Sigmoid colon (tissue), 7 donors: ENCODE results near the gene ORC4. TPM values are rescaled to one million over a fixed set of nuclear protein-coding genes. Genes with fewer than 3 reads are reported as not detected.
"Not testable (repeated sequence)": the region's sequence is repeated elsewhere in the genome, so short reads cannot be mapped to it uniquely, and the experiment has no call there.

Source experiments
- DNase-seq: peaks from one replicate; pipeline ENCODE4 v3.0.0-alpha.2; 2019
- H3K27ac ChIP-seq, 4 donors: fragments of 200-600 bp; sonication (generic); one replicate each; pipeline ENCODE4 v1.5.1; 2016 to 2019; ENCODE audit warnings: mild to moderate bottlenecking in 1 of 4
- H3K27me3 ChIP-seq, 3 donors: fragments of 200-600 bp; sonication (generic); one replicate each; pipeline ENCODE4 v1.5.1; 2019; ENCODE audit warnings: mild to moderate bottlenecking in 1 of 3
- H3K36me3 ChIP-seq, 4 donors: fragments of 200-600 bp; sonication (generic); one replicate each; pipeline ENCODE4 v1.5.1; 2016 to 2019
- H3K4me1 ChIP-seq, 4 donors: fragments of 200-600 bp; sonication (generic); one replicate each; pipeline ENCODE4 v1.5.1; 2017 to 2019
- H3K4me3 ChIP-seq, 4 donors: fragments of 200-600 bp; sonication (generic); one replicate each; pipeline ENCODE4 v1.5.1; 2017 to 2019; ENCODE audit warnings: mild to moderate bottlenecking in 2 of 4, moderate library complexity in 1 of 4
- H3K9me3 ChIP-seq, 4 donors: fragments of 200-600 bp in 3 of 4; sonication (generic) in 3 of 4; one replicate each; pipeline versions ENCODE4 v1.5.1 to v1.6.1; 2013 to 2019
- CTCF ChIP-seq, 4 experiments: fragments of 450-650 bp in 3 of 4; fragments of 200-600 bp in 1 of 4; IDR thresholded peaks; one replicate each; pipeline ENCODE4 v1.5.1; 2016 to 2019; ENCODE audit warnings: antibody characterized with exemption in 4 of 4, mild to moderate bottlenecking in 3 of 4, moderate library complexity in 2 of 4
- EP300 ChIP-seq, 4 donors: sonication (generic); formaldehyde crosslinking; IDR thresholded peaks; one replicate each; pipeline ENCODE4 v1.6.1; 2017; ENCODE audit warnings: antibody characterized with exemption in 4 of 4
- POLR2A ChIP-seq, 2 donors: fragments of 450-650 bp; IDR thresholded peaks; one replicate each; pipeline ENCODE4 v1.6.1; 2016; ENCODE audit warnings: antibody characterized with exemption in 2 of 2, mild to moderate bottlenecking in 2 of 2, moderate library complexity in 2 of 2
- POLR2AphosphoS5 ChIP-seq, 4 donors: sonication (generic); formaldehyde crosslinking; IDR thresholded peaks; one replicate each; pipeline ENCODE4 v1.6.1; 2017; ENCODE audit warnings: antibody characterized with exemption in 4 of 4
- WGBS, 2 donors: extraction: QIAGEN DNeasy Blood & Tissue Kit; methylation state at CpG; one replicate each; pipeline ENCODE4 v1.1.7; 2013; 5-methylcytosine and 5-hydroxymethylcytosine counted together
- intact Hi-C: fragments of 100-400 bp; cut with DNase I; formaldehyde crosslinking; loops from one replicate; pipeline ENCODE4 v1.15.1; 2023
- polyA plus RNA-seq, 3 donors: library from polyadenylated mRNA; stranded (reverse); fragments of 200-250 nt; gene quantifications; one replicate each; pipeline ENCODE4 v1.2.3, GENCODE V29; 2013
- total RNA-seq, 4 donors: library from RNA; depleted of rRNA; stranded (reverse); fragments of >200 nt; gene quantifications; one replicate each; pipeline ENCODE4 v1.1.0, GENCODE V29; 2016
- donor health status: healthy with polysubstance abuse.
- donor health status: Bipolar disorder and iron deficiency.
- donor health status: healthy.

Gene ORC4
- total and polyA plus RNA-seq, 7 donors: 14.4 to 89.5 (median 61.8) TPM

- Histone ChIP-seq H3K4me3 (peak overlapping the region; percentile 84 to 88 (median 86)), H3K27me3 (no peaks in the 10 kb centered on the region), H3K4me1 (peaks cover 0 to 69% (median 48%) of the 10 kb centered on the region in 4 donors), H3K9me3 (no peaks in the 10 kb centered on the region), H3K27ac (peak overlapping the region; percentile 97 to 98 (median 98)), H3K36me3 (peaks cover 0 to 5% (median 0%) of the 10 kb centered on the region in 4 donors)
- WGBS, 2 donors: 40 to 41% methylated on average over 1 of the region's 1 CpG
- DNase-seq: no peak
- intact Hi-C loops: loop anchor here (10.0 kb wide), 1 partner anchor 622 kb away; the partner anchor contains the start of gene EPC2
- TF ChIP-seq CTCF (IDR thresholded peaks at IDR 0.05): no peak
- TF ChIP-seq POLR2A (IDR thresholded peaks at IDR 0.05): no peak
Measured at GRCh38 chr2:148022351-148022750, 1.8 kb upstream of the ORC4 start.

GRCh38 chr2:148021886-148022285 lies 1.3 kb upstream of the ORC4 start:
- intact Hi-C loops: loop anchor here (10.0 kb wide), 1 partner anchor 623 kb away; the partner anchor contains the start of gene EPC2
- WGBS, 2 donors: 3 to 7% methylated on average over 3 of the region's 3 CpGs
- H3K27me3 ChIP-seq: no peaks in the 10 kb centered on the region
- DNase-seq: no peak
- peak overlapping the region; percentile 97 to 98 (median 98) for H3K27ac ChIP-seq
- peaks cover 0 to 5% (median 0%) of the 10 kb centered on the region in 4 donors for H3K36me3 ChIP-seq
- peak overlapping the region; percentile 84 to 88 (median 86) for H3K4me3 ChIP-seq
- no peaks in the 10 kb centered on the region for H3K9me3 ChIP-seq
- TF ChIP-seq POLR2A (IDR thresholded peaks at IDR 0.05): no peak
- no peak for TF ChIP-seq EP300 (IDR thresholded peaks at IDR 0.05)
- no peak for TF ChIP-seq POLR2AphosphoS5 (IDR thresholded peaks at IDR 0.05)
- no peak for TF ChIP-seq CTCF (IDR thresholded peaks at IDR 0.05)
- H3K4me1 ChIP-seq: peaks cover 0 to 64% (median 48%) of the 10 kb centered on the region in 4 donors

- peak; percentile 72 for DNase-seq
- peaks cover 0 to 58% (median 45%) of the 10 kb centered on the region in 4 donors for H3K4me1 ChIP-seq
- intact Hi-C loops: loop anchor here (10.0 kb wide), 1 partner anchor 624 kb away; the partner anchor contains the start of gene EPC2
Measured at GRCh38 chr2:148021059-148021861, 723 bp upstream of the ORC4 start, which contains the start of gene MBD5. TSS of gene MBD5 (plus strand) at chr2:148021091.

GRCh38 chr2:148014616-148015015 lies 5.9 kb downstream of the ORC4 start:
- Histone ChIP-seq H3K4me3 (no peak overlapping the region), H3K27ac (no peak overlapping the region), H3K36me3 (no peaks in the 10 kb centered on the region), H3K9me3 (no peaks in the 10 kb centered on the region), H3K27me3 (no peaks in the 10 kb centered on the region), H3K4me1 (peaks cover 0 to 19% (median 11%) of the 10 kb centered on the region in 4 donors)
- DNase-seq: no peak
- intact Hi-C loops: no loop called here
- no peak for TF ChIP-seq POLR2A (IDR thresholded peaks at IDR 0.05)
- 87% methylated on average over 5 of the region's 5 CpGs for WGBS, 2 donors

More at GRCh38 chr2:148021059-148021861, 723 bp upstream of the ORC4 start, which contains the start of gene MBD5:
- no peaks in the 10 kb centered on the region for H3K9me3 ChIP-seq
- WGBS, 2 donors: 1 to 2% methylated on average over 10 to 11 of the region's 11 CpGs
- H3K27ac ChIP-seq: peak within 1 kb of the TSS; percentile 97 to 98 (median 98)
- TF ChIP-seq CTCF (IDR thresholded peaks at IDR 0.05) (no peak), POLR2A (IDR thresholded peaks at IDR 0.05) (peak in 1 of 2 donors; percentile 9), POLR2AphosphoS5 (IDR thresholded peaks at IDR 0.05) (peak in 1 of 4 donors; percentile 11)
- no peaks in the 10 kb centered on the region for H3K27me3 ChIP-seq
- peak within 1 kb of the TSS; percentile 84 to 97 (median 86) for H3K4me3 ChIP-seq
- H3K36me3 ChIP-seq: peaks cover 0 to 5% (median 0%) of the 10 kb centered on the region in 4 donors

- no peak overlapping the region for H3K4me3 ChIP-seq
- no peaks in the 10 kb centered on the region for H3K27me3 ChIP-seq
- no peaks in the 10 kb centered on the region for H3K36me3 ChIP-seq
- WGBS, 2 donors: 91 to 95% methylated on average over 2 of the region's 2 CpGs
- H3K4me1 ChIP-seq: peaks cover 0 to 11% (median 4%) of the 10 kb centered on the region in 4 donors
- TF ChIP-seq CTCF (IDR thresholded peaks at IDR 0.05) (no peak), POLR2AphosphoS5 (IDR thresholded peaks at IDR 0.05) (no peak), EP300 (IDR thresholded peaks at IDR 0.05) (no peak), POLR2A (IDR thresholded peaks at IDR 0.05) (no peak)
- H3K9me3 ChIP-seq: no peaks in the 10 kb centered on the region
- intact Hi-C loops: no loop called here
- DNase-seq: no peak
- H3K27ac ChIP-seq: no peak overlapping the region
Measured at GRCh38 chr2:148013876-148014275, 6.7 kb downstream of the ORC4 start.

- H3K4me1 ChIP-seq, DNase-seq, H3K36me3 ChIP-seq, H3K27ac ChIP-seq, H3K27me3 ChIP-seq, H3K9me3 ChIP-seq, intact Hi-C loops, H3K4me3 ChIP-seq: not testable (repeated sequence)
- WGBS, 2 donors: 73 to 91% methylated on average over 7 of the region's 7 CpGs
Measured at GRCh38 chr2:148008411-148008810, 12.1 kb downstream of the ORC4 start.
